Ishikawa (cell line): ENCODE measurements around the gene DAP.

ENCODE experiments used
- CEBPB ChIP-seq: IDR thresholded peaks from 2 replicates; pipeline ENCODE4 v1.6.1; 2012
- CREB1 ChIP-seq: IDR thresholded peaks from 2 replicates; pipeline ENCODE4 v1.6.1; 2012; ENCODE audit warnings: low read depth
- EGR1 ChIP-seq: IDR thresholded peaks from 2 replicates; pipeline ENCODE4 v1.6.1; 2012
- EP300 ChIP-seq: IDR thresholded peaks from 2 replicates; pipeline ENCODE4 v1.6.1; 2012; ENCODE audit warnings: borderline replicate concordance
- FOXM1 ChIP-seq: IDR thresholded peaks from 2 replicates; pipeline ENCODE4 v1.6.1; 2012; ENCODE audit warnings: low read depth, borderline replicate concordance
- NFIC ChIP-seq: IDR thresholded peaks from 2 replicates; pipeline ENCODE4 v1.6.1; 2012
- RAD21 ChIP-seq: IDR thresholded peaks from 2 replicates; pipeline ENCODE4 v1.6.1; 2012; ENCODE audit warnings: low read depth
- TAF1 ChIP-seq: IDR thresholded peaks from 2 replicates; pipeline ENCODE4 v1.6.1; 2012; ENCODE audit warnings: low read depth, mild to moderate bottlenecking
- TCF12 ChIP-seq: IDR thresholded peaks from 2 replicates; pipeline ENCODE4 v1.6.1; 2012; ENCODE audit warnings: low read depth
- TEAD4 ChIP-seq: IDR thresholded peaks from 2 replicates; pipeline ENCODE4 v1.6.1; 2012
- YY1 ChIP-seq: IDR thresholded peaks from 2 replicates; pipeline ENCODE4 v1.6.1; 2012; ENCODE audit warnings: low read depth
- ZBTB7A ChIP-seq: IDR thresholded peaks from 2 replicates; pipeline ENCODE4 v1.6.1; 2012; ENCODE audit warnings: low read depth
- TF ChIP-seq, protein P1 (sequence below): IDR thresholded peaks from 2 replicates; pipeline ENCODE4 v1.6.1; 2012; ENCODE audit warnings: low read depth, mild to moderate bottlenecking
- TF ChIP-seq, protein P2 (sequence below): IDR thresholded peaks from 2 replicates; pipeline ENCODE4 v1.6.1; 2012
- TF ChIP-seq, protein P3 (sequence below): IDR thresholded peaks from 2 replicates; pipeline ENCODE4 v1.6.1; 2012

The DAP gene

DNA sequence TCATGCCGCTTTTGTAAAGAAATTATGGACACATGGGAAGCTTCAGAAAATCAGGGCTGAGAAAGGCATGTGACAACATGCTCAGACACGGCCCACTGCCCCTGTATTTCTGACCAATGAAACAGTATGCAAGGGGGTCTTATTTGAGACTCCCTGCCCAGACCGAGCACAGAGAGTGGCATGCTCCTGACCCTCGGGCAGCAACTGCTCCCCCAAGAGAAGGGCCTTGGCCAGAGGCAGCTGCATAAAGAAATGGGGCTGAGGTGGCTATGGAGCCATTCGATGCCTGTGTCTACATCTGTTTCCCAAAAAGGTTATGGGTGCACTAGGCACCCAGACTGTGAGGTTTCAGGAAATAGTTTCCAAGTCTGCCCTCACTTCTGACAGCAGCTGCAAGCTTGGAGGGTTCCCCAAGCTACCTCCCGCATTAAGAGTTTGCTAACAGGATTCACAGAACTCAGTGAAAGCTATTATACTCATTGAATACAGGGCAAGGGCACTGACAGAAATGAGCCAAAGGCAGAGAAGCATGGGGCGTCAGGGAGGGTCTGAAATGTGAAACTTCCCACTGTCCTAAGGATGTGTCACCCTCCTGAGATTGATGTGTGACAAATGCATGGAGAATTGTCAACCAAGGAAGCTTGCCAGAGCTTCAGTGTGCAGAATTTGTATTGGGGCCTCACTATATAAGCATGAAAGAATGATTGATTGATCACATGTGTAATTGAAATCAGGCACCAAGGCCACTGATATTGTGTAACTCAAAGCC is 94.3 kb downstream of the DAP start:
- TF ChIP-seq RAD21 = no peak
- no peak for TF ChIP-seq TAF1
- TF ChIP-seq YY1 = no peak
- no peak for TF ChIP-seq NFIC
- TF ChIP-seq, protein P1, sequence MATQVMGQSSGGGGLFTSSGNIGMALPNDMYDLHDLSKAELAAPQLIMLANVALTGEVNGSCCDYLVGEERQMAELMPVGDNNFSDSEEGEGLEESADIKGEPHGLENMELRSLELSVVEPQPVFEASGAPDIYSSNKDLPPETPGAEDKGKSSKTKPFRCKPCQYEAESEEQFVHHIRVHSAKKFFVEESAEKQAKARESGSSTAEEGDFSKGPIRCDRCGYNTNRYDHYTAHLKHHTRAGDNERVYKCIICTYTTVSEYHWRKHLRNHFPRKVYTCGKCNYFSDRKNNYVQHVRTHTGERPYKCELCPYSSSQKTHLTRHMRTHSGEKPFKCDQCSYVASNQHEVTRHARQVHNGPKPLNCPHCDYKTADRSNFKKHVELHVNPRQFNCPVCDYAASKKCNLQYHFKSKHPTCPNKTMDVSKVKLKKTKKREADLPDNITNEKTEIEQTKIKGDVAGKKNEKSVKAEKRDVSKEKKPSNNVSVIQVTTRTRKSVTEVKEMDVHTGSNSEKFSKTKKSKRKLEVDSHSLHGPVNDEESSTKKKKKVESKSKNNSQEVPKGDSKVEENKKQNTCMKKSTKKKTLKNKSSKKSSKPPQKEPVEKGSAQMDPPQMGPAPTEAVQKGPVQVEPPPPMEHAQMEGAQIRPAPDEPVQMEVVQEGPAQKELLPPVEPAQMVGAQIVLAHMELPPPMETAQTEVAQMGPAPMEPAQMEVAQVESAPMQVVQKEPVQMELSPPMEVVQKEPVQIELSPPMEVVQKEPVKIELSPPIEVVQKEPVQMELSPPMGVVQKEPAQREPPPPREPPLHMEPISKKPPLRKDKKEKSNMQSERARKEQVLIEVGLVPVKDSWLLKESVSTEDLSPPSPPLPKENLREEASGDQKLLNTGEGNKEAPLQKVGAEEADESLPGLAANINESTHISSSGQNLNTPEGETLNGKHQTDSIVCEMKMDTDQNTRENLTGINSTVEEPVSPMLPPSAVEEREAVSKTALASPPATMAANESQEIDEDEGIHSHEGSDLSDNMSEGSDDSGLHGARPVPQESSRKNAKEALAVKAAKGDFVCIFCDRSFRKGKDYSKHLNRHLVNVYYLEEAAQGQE = no peak
- no peak for TF ChIP-seq EP300
- no peak for TF ChIP-seq ZBTB7A

DNA sequence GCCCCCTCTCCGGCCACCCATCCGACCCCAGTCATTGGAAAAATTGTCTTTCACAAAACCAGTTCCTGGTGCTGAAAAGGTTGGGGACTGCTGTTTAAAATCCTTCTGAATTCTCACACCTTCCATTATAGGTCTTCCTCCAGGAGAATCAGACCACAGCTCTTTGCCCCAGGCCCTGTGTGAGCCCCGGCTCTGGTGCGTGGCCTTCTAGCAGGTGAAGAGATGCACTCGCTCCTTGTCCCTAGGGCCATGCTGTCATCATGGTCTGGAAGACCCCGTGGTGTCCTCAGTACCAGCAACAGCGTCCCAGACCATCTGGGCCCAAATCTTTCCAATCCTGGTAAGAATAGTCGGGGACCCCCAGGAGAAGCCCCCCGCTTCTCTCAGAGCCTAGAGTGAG is 95.2 kb downstream of the DAP start:
- TF ChIP-seq TCF12 = no peak

DNA sequence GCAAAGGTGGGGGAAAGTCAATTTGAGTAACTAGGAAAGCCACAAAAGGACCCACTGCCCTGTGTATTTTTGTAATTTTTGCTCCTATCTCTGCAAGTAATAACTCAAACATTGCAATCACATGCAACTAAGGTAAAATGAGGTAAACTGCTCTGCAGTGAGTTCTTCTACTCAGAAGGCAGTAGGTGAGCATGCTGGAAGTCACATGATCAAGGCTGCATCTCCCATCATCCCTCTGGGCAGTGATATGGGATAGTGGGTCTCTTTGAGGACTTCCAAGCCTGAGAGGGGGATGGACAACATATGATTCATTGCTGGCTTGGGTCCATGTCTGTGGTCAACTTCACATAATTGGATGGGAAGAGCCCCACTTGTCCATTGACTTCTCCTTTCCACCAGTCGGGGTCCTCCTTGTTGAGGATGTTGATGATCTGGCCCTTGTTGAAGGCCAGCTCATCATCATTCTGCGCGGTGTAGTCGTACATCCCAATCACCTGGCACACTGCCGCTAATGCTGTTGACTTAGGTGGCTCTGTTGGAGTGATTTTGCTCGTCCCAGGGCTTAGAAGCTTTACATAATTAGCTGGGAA is 96.8 kb downstream of the DAP start:
- TF ChIP-seq, protein P2, sequence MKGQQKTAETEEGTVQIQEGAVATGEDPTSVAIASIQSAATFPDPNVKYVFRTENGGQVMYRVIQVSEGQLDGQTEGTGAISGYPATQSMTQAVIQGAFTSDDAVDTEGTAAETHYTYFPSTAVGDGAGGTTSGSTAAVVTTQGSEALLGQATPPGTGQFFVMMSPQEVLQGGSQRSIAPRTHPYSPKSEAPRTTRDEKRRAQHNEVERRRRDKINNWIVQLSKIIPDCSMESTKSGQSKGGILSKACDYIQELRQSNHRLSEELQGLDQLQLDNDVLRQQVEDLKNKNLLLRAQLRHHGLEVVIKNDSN = peak; percentile 45; the same call in 1 of the 2 replicates

DNA sequence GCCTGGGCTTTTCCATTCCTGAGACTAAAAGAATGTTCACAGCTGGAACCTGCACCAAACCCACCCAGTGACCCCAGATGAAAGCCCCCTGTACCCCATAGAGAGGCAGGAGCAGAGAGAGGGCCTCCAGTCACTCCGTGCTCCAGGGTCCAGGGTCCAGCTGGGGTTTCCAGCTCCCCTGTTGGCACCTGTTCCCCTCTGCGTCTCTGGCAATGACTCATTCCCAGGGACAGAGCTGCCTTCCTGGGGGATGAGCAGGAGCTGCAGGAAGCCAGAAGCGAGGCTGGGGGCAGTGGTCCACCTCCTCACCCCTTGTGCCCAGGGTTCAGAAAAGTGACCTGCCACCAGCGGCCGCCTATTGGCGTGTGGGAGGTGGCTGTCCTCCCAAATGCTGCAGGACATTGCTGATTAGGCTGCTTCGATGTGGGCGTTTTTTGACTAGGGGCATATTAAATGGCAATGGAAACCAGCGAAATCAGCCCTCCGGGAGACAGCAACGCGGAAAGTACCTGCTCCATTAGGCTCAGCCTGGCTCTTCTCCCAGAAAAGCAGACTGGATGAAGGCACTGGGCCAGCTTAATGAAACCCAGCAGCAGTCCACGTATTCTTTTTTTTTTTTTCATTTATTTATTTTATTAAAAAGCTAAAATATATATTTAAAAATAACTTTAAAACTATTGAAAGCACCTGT is 97.4 kb downstream of the DAP start:
- TF ChIP-seq, protein P1 = no peak
- TF ChIP-seq CEBPB (no peak), TAF1 (no peak), RAD21 (0 out of 2 replicates have a peak, but pooled peaks have one; percentile 2), NFIC (peak; percentile 19; the same call in 1 of the 2 replicates), CREB1 (no peak), EP300 (no peak), TCF12 (no peak), EGR1 (no peak)
- TF ChIP-seq, protein P3, sequence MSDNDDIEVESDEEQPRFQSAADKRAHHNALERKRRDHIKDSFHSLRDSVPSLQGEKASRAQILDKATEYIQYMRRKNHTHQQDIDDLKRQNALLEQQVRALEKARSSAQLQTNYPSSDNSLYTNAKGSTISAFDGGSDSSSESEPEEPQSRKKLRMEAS = no peak

DNA sequence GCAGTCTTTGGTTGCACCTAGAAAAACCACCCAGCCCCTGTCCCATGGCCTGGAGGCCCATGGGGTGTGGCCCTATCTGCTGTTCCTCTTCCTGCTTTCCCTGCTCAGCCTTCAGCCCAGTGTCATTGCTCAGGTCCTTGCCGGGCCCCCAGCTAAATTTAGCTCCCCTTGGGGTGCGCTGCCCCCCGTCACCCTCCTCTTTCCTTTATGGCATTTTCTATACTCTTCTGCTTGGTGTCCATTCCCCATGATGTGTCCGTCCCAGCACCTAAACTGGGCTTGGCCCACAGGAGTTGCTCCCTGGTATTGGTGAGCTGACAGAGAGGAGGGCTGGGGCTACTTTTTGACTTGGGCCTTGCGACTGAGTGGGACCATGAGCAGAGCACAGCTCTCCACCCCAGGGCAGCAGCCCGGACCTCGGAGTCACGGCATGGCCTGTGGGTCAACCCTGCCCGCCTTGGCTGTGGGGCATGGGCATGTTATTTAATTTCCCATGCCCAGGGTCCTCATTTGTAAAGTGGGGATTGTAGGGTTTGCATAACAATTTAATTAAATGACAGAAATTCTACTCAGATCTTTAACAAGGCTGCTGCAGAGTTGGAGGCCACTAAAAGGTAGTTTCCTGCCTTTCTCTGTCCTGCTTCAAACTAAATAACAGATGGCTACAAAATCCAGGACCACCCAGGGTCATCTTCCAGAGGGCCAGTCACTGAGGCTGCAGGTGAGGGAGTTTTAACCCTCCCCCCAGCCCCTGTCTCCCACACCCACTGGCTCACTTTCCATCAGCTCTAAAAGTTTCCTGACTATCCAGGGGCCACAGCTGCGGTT is 98.2 kb downstream of the DAP start:
- TF ChIP-seq, protein P3 = no peak
- TF ChIP-seq TEAD4 (no peak), CEBPB (no peak), ZBTB7A (no peak), TCF12 (no peak), EGR1 (no peak), RAD21 (no peak), CREB1 (no peak), EP300 (no peak), YY1 (no peak), FOXM1 (no peak), TAF1 (no peak), NFIC (no peak)
- TF ChIP-seq, protein P2 = no peak
- TF ChIP-seq, protein P1 = no peak
